HG02943 (cell line): ENCODE data around the gene FLCN.
A peak's percentile ranks its signal among the peaks of the same experiment; 100 is the strongest.

Experiments used
- ATAC-seq: cut with Tn5 transposase; IDR thresholded peaks from one replicate; pipeline ENCODE4 v1.9.1; 2021; ENCODE audit warnings: mild to moderate bottlenecking, low read depth, moderate library complexity; ENCODE audit not compliant: unreplicated experiment

FLCN gene

GRCh38 chr17:17239832-17240231, 2.9 kb upstream of the FLCN start:
- ATAC-seq, result no peak

GRCh38 chr17:17236295-17237025, 508 bp downstream of the FLCN start:
- ATAC-seq, result peak; percentile 2

GRCh38 chr17:17235212-17236174, 1.5 kb downstream of the FLCN start:
- ATAC-seq, result no peak

GRCh38 chr17:17232303-17232621, 4.7 kb downstream of the FLCN start:
- no peak for ATAC-seq

DNA sequence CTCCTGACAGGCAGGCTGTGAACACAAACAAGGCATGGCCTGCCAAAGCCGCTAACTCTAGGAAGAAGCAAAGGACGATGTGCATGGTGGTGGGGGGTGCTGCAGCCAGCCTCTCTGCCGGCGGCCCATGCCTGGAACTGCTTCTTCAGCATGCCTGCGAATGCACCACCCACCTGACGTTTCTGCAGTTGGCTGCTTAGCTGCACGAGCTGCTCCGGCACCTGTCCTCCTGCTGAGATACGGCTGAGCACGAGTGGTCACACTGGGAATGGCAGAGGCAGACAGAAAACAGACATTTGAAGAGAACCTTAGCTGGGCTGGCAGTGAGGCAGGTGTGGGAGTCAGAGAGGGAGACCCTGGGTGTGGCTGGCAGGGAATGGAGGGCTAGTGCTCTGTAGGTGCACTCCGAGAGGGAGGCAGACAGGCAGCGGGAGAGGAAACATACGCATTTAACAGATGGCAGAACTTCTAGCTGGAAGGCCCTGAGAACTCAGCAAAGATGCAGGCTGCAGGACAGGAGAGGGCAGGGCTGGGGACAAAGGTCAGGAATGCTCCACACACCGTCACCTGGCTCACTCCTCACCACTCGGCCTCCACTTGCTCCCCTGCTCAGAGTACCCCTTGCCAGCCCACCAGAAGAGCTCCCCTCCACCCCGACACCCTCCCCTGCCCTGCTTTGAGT, 5.2 kb downstream of the FLCN start:
- ATAC-seq, result no peak

DNA sequence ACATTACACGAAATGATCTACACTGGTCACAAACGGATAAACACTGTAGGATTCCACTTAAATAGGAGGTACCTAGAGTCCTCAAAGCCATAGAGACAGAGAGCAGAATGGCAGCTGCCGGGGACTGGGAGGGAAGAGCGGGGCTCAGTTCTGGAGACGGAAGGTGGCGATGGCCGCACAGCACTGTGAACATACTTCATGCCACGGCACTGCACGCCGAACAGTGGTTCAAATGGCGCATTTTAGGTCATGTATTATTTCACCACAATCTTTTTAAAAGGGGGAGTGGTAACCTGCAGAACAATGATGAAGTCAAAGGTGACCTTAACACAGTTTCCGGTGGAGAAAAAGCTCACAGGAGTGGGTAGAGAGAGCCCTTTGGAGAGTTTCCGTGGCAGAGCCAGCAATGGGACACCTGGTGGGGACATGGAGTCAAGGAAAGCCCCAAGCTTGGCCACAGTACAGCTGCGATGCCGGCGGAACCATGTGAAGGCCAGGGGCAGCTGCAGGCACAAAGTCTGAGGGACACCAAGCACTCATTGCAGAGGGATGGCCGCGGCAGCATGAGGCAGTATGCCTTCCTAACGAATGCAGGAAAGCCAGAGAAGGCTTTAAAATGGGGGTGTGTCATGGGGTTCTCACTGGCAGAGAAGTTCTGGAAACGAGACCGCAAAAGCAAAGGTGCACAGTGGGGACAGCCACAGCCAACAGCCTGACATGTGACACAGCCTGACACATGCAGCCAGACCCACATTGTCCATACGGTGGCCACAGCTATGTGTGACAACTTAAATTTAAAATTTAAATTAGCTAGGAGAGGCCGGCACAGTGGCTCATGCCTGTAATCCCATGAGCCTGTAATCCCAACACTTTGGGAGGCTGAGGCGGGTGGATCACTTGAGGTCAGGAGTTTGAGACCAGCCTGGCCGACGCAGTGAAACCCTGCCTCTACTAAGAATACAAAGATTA, 7.3 kb downstream of the FLCN start:
- ATAC-seq, result no peak

GRCh38 chr17:17228521-17229279, 8.3 kb downstream of the FLCN start:
- ATAC-seq, result no peak

GRCh38 chr17:17227608-17228520, 9.1 kb downstream of the FLCN start:
- ATAC-seq, result no peak

DNA sequence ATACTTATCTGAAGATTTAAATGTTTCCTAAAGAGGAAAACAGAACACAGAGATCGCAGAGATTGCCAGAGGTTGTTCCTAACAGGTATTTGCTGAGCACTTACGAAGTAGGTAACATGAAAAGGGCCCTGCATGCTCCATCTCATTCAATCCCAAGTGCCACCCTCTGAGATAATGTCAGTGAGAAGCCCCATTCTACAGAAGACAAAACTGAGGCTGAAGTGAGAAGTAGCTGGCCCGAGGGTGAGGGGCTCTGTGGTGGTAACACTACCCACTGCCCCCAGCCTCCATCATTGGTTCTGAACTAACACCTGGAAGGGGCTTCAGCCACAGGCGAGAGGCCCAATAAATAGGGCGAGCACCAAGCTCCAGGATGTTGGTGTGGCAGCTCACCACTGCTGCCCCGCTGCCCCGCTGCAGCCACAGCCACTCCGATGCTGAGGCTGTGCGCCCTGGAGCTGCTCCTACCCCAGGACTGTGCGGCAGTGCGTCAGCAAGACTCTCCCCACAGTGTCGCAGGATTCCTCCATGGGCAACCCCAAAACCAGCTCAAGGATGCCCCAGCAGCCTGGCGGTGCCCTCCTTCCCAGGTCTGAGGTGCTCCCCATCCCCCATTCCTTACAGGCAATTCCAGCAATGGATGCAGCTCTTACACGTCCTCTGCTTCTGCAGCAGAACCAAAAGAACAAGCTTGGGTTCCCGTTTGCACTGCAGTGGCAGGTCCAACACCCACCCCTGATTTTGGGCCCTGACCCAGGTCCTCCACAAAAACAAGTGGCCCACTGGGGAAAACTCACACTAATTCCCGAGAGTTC, 10.3 kb downstream of the FLCN start:
- ATAC-seq, result no peak

DNA sequence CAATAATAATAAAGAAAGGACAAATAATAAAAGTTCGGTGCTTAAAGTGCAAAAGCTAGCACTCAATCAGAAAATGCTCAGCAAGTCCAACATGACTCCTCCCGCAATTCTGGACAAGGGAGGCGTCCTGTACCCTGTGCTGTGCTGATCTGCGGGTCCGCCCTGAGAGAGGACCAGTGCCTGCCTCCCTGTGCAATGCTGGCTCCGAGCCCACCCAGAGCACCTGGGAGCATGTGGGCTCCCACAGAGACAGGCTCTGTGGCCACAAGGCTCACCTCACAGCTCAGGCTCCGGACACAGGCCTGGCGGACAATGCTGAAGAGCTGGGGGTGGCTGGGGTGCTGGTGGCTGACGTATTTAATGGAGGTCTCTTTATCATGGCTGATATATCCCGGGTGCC, 11.1 kb downstream of the FLCN start:
- ATAC-seq, result no peak

DNA sequence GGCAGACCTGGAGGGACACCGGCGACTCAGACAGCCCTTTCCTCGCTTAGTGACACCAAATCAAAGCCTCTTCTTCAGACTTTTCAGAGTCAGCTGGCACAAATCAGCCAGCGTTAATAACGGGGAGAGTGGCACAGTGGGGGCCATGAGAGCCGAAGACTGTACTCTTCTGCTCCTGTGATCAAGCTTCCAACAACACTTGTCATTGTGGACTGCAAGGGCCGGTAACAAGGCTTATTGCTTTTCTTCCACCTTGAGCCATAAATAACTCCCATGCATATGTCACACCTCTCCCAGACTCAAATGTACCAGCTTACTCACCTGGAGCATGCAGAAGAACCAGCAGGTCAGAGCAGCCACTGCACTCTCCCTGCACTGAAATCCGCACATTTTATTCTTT, 12.8 kb downstream of the FLCN start:
- ATAC-seq, result no peak

GRCh38 chr17:17223736-17224135, 13.2 kb downstream of the FLCN start:
- no peak for ATAC-seq

- no peak for ATAC-seq
These were observed 15.6 kb downstream of the FLCN start for GRCh38 chr17:17221329-17221728.

GRCh38 chr17:17220529-17220928, 16.4 kb downstream of the FLCN start:
- ATAC-seq, result no peak

DNA sequence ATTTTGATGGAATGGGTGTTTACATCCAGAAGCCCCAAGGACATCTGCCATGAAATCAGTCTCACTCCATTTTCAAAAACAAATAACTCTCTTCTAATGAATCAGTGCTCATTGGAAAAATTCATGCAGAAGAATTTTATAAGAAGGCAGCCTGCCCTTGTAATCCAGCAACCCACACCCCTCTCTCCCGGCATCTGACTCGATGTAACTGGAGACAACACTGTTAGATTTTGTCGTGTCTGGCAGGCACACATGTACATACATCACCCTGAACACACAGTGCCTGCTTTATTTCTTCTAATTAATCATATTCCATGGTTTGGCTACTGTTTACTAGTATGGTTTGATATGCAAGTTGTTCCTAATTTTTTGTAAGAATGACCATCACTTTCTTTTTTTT, 19.0 kb downstream of the FLCN start:
- ATAC-seq, result no peak

DNA sequence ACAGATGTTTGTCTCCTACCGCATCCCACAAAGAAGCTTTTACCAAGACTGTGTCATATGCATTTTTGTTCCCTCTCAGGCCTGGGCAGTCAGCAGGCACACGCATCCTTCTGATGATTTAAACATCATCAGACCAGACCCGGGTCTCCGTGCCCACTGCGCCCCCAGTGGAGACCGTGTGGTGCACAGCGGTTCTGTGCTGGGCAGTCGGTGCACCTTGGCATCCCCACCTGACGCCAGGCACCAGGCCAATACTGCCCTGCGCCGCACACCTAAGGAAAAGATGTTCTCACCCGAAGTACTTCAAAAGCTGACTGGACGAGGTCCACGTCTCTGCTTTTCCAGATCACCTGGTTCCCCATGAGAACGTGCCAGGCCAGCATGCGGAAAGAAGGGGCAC, 20.2 kb downstream of the FLCN start:
- ATAC-seq, result no peak

DNA sequence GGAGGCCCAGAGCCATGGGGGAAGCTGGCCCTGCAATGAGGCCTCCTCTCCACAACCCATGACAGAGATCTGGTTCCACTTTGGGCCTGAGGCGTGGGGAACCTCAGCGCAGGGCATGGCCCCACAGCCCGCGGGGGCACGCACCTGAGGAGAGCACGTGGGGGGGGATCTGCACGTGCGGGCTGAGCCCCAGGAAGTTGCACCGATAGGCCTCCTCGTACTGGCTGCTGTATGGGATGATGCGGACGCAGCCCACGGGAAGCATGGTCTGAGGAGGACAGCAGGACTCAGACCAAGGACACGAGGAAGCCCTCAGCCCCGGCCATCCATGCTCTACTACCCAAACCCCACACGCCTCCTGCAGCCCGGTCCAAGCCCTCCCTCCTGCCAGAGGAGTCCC, 20.7 kb downstream of the FLCN start:
- no peak for ATAC-seq

- no peak for ATAC-seq
These were observed 21.4 kb downstream of the FLCN start for GRCh38 chr17:17215575-17215974.
